HL-60/S4 treated with phorbol 12-myristate 13-acetate at 8.2 ng/mL for 4 days and 3 days (cell line): Measurements from ENCODE around the gene SLC7A4.
"Not testable (repeated sequence)": the region's sequence is repeated elsewhere in the genome, so short reads cannot be mapped to it uniquely, and the experiment has no call there.

Source experiments
- in situ Hi-C: fragments of 300-500 bp; cut with MboI; formaldehyde crosslinking; loops from 2 replicates; pipeline ENCODE4 v1.15.0; 2022; ENCODE audit warnings: low sequenced_read_pairs

SLC7A4 gene

DNA sequence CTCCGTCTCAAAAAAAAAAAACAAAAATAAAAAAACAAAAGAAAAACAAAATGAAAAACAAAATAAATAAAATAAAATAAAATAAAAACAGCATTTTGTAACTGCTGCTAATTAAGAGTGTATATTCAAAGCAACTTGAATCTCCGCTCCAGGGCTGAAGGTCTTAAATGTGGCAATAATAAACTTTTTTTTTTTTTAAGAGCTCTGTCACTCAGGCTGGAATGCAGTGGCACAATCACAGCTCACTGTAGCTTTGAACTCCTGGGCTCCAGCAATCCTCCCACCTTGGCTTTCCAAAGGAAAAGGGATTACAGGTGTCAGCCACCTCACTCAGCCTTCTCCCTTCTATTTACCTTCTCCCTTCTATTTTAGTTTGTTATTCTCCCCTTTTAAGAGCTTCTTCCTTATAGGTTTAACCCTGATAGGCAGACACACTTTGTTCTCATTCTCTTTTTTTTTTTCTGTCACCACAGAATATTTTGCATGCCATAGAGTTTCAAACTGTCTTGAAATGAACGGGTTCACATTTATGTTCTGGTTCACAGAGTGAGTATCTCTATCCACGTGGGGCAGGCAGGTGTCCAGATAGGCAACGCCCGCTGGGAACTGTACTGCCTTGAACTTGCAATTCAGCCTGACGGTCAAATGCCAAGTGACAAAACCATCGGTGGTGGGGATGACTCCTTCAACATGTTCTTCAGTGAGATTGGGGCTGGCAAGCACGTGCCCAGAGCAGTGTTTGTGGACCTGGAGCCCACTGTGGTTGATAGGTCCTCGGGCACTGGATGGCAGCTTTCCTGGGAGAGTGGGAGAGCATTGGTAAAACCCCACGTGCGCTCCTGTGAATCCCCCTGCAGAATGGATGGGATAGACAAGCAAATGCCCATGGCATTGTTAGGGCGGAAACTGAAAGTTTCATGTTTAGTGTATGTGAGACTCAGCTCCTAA is 32.8 kb upstream of the SLC7A4 start:
- in situ Hi-C loops = no loop called here

DNA sequence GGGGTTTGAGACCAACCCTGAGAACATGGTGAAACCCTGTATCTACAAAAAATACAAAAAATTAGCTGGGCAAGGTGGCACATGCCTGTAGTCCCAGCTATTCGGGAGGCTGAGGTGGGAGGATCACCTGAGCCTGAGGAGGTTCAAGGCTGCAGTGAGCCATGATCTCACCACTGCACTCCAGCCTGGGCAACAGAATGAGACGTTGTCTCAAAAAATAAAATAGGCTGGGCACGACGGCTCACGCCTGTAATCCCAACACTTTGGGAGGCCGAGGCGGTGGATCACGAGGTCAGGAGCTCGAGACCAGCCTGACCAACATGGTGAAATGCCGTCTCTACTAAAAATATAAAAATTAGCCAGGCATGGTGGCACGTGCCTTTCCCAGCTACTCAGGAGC is 32.1 kb upstream of the SLC7A4 start:
- in situ Hi-C loops = not testable (repeated sequence)

DNA sequence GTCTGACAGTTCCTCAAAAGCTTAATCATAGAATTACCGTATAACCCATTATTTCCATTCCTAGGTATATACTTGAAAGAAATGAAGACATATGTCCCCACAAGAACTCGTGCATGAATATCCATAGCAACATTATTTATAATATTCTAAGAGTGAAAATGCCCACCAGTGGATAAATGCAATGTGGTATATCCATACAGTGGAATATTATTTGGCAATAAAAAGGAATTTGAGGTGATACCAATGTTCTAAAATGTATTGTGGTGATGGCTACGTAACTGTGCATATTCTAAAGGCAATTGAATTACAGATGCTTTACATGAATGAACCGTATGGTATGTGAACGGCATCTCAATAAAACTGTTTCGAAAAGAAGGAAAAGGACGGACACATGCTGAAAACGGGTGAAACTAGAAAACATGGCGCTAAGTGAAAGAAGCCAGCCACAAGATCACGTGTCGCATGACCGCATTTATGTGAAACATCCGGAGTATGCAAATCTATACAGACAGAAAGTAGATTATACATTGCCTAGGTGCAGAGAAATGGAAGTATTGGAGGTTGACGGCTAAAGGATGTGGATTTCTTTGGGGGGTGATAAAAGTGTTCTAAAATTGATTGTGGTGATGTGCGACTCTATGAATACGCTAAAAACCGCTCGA is 29.4 kb upstream of the SLC7A4 start:
- in situ Hi-C loops = not testable (repeated sequence)

GRCh38 chr22:21060363-21060762 is 28.0 kb upstream of the SLC7A4 start:
- in situ Hi-C loops = not testable (repeated sequence)

- in situ Hi-C loops = no loop called here
Observed at GRCh38 chr22:21055880-21056319, 23.5 kb upstream of the SLC7A4 start.

DNA sequence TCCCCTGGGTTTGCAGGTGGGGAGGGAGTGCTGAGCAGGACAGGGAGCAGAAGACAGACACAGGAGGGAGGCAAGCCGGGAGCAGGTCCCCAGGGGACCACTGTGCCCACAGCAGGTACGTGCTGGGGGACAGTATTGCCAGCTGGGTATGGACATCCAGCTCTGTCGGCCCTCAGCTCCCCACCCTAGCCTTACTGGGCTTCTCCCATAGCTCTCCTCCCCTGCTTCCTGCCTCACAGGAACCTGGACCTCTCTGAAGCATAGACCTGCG is 23.1 kb upstream of the SLC7A4 start:
- in situ Hi-C loops = no loop called here

DNA sequence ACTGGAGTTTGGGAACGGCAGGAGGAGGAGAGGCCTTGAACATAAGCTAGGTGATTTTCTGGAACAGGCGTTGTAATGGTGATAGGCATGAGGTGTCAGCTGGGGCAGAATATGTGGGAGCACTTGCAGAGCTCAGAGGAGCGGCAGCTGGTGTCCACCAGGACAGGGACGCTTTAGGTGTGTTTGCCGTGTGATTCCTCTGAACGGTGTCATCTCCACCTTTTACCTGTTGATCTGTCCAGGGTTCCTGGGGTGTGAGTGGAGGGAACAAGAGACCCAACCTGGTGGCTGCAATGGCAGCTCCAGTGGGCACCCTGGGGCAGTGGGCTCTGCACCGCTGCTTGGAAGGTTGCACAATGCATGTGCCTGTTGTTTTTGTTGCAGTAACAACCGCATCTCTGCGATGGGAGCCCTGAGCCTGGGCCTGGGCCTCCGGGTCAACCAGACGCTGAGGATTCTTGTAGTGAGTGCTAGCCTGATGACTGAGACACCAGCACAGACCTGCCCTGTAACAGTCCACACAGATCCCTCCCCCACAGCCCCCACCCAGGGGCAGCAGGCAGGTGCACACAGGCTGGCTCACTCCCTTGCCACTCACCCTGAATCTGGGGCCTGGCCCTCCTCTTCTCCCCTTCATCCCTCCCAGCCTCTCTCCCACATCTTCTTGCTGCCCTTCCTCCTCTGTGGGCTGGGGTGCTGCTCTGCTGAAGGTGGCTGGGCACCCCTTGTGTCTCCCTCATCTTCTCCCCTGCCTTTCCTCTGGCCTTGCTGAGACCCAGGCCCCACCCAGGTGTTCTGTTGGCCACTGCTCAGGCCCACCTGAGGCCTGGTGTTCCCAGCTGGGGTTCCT is 22.6 kb upstream of the SLC7A4 start:
- in situ Hi-C loops = no loop called here

- in situ Hi-C loops = no loop called here
Observed at GRCh38 chr22:21054046-21054713, 21.8 kb upstream of the SLC7A4 start.

DNA sequence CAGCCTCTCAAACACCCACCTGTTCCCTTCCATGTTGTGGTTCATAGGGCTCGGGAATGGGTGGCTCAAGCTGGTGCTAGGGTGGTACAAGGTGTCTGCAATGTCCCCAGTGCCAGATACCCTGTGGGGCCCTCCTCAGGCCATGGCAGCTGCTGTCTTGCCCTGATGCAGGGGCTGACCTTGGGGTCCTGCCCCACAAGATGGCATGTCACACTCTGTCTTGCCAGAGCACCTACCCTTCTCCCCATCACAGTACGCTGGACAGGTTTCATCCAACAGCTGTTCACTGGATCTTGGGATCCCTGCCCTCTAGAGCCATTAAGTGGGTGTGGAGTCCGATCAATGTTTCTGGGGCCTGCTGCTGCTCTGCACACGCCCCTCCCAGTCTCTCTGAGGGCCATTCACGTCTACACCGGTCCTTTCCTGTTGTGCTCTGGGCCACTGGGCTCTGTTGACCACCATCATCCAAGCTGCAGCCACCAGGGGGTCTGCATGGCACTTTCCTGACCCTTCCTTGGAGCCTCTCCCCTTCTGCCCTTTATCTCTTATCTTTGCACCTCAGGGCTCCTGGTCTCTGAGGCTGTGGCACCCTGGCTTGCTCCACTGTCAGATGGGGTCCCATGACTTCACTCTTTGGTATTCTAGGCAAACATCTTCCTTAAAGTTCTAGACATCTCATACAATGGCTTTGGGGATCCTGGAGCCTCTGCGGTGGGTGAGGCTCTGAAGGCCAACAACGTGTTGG is 20.5 kb upstream of the SLC7A4 start:
- in situ Hi-C loops = no loop called here

DNA sequence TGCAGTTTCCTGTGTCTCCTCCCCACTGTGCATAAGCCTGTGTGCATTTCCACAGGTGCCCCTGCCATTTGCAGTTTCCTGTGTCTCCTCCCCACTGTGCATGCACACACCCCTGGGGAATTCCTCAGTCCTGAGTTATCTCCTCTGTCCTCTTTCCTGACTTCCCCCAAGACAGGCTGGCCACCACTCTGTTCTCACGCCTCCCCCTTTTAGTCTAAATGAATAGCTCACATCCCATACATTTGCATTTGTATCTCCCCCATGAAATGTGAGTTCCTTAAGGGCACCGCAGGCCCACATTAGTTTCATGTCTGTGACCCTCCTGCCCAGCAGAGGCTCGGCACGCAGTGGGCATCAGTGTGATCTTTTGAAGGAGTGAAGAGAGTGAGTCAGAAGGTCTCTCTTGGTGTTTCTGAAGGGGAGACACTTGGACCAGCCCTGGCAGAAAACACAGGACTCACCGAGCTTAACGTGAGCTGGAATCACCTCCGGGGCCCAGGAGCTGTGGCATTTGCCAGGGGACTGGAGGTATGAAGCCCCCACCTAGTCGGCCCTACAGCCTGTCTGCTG is 19.6 kb upstream of the SLC7A4 start:
- in situ Hi-C loops = no loop called here

- in situ Hi-C loops = no loop called here
Observed at GRCh38 chr22:21051145-21051830, 18.9 kb upstream of the SLC7A4 start.

DNA sequence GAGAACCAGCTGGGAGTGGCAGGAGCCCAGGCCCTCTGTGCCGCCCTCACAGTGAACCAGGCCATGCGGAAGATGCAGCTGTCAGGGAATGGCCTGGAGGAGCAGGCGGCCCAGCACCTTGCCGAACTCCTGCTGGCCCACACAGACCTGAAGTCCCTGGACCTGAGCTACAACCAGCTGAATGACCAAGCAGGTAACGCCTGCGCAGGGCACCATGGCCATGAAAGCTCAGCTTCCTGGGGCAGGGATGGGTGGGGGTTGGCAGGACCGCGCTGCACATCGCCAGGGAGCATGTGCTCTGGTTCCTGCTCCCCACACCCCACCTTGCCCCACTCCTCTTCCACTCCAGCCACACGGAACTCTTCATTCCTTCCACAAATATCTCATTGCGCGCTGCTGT is 16.6 kb upstream of the SLC7A4 start:
- in situ Hi-C loops = not testable (repeated sequence)

DNA sequence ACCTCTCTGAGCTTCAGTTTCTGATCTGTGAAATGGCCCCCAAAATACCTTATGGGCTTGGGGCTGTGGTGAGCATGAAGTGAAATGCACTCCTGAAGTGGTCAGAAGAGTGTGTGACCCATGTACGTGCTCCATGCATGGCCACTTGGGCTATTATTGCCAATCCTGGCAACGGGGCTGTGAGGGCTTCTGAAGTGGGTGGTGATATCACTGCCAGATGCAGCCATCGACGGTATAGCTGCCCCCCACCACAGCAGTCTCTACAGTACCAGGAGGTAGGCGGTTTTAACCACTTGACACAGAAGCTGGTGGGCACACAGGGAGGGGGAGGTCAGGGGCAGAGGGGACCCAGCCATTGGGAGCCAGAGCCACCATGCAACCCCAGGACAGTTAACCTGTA is 16.1 kb upstream of the SLC7A4 start:
- in situ Hi-C loops = not testable (repeated sequence)

GRCh38 chr22:21047730-21048129 is 15.4 kb upstream of the SLC7A4 start:
- in situ Hi-C loops = no loop called here

DNA sequence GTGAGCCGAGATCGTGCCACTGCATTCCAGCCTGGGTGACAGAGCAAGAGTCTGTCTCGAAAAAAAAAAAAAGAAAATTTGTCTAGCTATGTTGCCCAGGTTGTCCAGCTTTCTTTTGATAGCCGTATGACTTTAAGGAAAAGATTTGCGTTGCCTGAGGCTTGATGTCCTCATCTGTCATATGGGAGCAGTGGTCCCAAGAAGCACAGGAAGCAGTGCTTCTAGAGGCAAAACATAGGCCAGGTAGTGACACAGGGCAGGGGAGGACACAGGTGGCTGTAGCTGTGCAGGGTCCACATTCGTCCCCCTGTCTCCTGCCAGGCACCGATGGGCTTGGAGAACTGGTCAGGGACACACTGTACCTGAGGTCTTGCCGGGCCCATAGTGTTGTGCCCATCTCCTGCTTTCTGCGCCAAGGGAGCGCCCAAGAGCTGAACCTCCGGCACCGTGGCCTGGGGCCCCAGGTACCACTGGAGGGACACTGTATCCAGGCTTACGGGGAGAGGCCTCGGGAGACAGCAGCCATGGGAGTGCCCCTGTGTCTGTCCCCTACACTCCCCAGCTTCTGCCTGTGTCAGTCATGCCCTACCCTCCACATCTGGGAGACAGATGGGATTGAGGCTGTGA is 14.8 kb upstream of the SLC7A4 start:
- in situ Hi-C loops = no loop called here

DNA sequence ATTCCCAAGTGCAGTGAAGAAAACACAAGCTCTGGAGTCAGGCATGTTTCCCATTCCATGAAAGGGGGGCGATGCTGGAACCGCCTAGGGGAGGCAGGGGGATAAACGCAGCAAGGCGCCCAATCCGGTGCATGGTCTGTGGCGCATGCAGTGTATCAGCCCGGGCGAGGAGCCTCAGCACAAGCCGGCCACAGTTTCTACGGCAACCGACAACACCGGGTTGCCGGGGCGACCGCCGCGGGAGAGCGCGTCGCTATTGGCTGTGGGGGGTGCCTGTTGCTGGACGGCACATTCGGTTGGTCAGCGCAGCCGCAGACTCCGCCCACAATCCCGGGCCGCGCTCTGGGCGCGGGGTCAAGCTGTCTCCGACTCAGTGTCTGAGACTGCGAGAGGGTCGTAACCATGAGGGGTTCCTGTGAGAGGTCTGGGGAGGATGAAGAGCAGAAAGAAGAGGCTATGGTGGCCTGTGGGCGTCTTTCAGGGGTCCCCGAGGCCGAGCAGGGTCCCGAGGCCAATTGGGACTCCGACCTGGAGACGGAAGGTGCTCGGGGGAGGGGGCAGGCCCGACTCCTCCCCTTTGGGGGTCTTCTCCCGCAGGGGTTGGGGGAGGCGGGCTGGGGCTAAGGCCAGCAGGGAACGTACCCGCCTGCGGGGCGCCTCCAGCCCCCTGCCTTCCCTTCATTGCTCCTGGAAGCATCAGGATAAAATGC is 13.4 kb upstream of the SLC7A4 start, which contains the start of gene LRRC74B:
Gene LRRC74B, plus strand, starts transcription at position 362 of the 710 bp plus-strand sequence. Its CDS starts 41 bp downstream, at position 403.
- in situ Hi-C loops = no loop called here

- in situ Hi-C loops = no loop called here
Observed at GRCh38 chr22:21044931-21045584, 12.7 kb upstream of the SLC7A4 start.
